GM19467 (cell line): ENCODE results near the gene ING5.
A peak's percentile ranks its signal among the peaks of the same experiment; 100 is the strongest.
"Not testable (repeated sequence)": the region's sequence is repeated elsewhere in the genome, so short reads cannot be mapped to it uniquely, and the experiment has no call there.

ENCODE experiments used
- ATAC-seq: cut with Tn5 transposase; IDR thresholded peaks from one replicate; pipeline ENCODE4 v1.9.1; 2021; ENCODE audit warnings: mild to moderate bottlenecking, moderate library complexity; ENCODE audit not compliant: unreplicated experiment

ING5 gene

GRCh38 chr2:241703032-241703604 lies 1.3 kb downstream of the ING5 start:
- ATAC-seq, result no peak

- no peak for ATAC-seq
Measured at GRCh38 chr2:241706537-241706936, 4.7 kb downstream of the ING5 start.

GRCh38 chr2:241708879-241709278 lies 7.0 kb downstream of the ING5 start:
- no peak for ATAC-seq

DNA sequence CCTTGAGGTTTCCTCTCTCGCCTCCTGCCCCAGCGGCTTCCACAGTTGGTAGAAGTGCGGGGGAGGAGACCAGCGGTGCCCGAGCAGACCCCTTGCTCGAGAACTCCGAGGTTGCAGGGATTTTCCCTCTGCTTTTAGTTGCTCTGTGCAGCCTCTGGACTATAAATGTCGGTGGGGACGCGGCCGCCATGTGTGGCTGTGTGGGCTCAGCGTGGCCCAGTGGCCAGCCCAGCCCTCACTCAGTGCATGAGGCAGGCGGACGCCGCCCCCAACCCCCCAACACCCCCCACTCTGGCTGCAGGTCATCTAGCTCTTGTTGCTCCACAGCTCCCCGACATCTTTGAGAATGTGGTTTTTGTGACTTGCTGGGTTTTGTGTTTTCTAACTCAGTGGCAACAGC lies 17.3 kb downstream of the ING5 start:
- ATAC-seq, result no peak

DNA sequence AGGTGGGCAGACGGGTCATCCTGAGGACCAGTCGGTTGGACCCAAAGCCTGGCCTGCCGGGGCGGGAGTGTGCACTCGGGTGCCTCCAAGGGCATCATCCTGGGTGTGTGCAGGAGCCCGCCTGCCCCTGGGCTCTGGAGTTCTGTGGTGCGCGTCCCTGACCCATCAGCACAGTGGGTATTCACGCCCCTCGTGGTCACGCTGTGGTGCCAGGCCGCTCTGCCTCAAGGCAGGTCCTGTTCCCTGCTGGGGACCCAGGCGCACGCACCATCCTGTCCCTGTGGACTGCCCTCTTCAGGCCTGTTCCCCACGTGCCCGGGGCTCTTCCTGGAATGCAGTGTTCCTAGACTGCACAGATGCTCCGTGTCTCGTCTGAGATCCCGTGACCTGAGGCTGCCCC lies 18.3 kb downstream of the ING5 start:
- no peak for ATAC-seq

- ATAC-seq, result no peak
Measured at GRCh38 chr2:241720560-241720959, 18.7 kb downstream of the ING5 start.

- ATAC-seq, result no peak
Measured at GRCh38 chr2:241721852-241722251, 20.0 kb downstream of the ING5 start.

DNA sequence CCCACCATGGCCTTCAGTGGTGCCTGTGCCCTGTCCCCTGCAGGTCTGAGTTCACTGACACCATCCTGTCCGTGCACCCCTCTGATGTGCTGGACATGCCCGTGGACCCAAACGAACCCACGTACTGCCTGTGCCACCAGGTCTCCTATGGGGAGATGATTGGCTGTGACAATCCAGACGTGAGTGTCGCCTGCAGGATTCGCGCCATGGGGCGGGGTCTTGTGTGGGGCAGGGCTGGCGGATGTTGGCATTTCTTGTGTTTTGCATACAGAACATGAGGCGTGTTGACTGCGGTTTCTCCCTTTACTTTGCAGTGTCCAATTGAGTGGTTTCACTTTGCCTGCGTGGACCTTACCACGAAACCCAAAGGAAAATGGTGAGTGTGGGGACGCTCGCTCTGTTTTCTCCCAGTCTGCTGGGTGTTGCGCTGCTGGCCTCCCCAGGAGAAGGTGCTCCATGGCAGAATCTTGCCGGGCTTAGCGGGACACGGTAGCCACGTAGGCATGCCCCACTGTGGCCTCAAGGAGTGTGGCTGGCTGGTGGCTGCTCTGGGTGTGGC lies 21.1 kb downstream of the ING5 start:
- no peak for ATAC-seq

DNA sequence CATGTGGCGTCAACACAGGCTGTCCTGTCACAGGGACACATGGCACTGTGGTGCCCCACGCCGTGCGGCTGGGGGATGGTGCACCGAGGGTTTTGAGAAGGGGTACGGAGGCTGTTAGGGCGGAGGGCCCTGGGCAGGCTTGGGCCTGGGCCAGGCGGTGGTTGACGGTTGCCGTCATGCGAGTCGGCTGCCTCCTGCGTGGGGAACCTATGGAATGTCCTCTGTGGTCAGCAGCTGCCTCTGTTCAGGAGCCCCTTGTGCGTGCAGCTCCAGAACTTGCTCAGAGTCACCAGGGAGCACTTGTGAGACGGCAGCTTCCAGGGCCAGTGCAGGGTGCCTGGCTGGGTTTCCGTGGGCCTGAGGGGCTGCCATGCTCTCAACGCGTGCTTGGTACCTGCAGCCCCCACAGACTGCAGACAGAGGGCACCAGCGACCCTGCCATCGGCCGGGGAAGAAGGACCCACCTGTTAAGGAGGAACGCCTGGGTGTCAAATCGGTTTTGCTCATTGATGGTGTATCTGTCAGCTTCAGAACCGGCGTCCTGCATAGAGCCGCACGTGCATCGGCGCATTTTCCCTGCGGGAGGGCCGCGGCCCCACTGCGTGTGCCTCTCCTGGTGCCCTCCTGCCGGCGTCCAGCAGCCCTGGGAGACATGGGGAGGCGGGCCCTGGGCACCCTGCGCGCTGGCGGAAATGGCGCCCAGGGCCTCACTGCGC lies 22.6 kb downstream of the ING5 start:
- no peak for ATAC-seq

- ATAC-seq, result no peak
Measured at GRCh38 chr2:241724975-241725870, 23.4 kb downstream of the ING5 start.

GRCh38 chr2:241726459-241726858 lies 24.6 kb downstream of the ING5 start:
- no peak for ATAC-seq

DNA sequence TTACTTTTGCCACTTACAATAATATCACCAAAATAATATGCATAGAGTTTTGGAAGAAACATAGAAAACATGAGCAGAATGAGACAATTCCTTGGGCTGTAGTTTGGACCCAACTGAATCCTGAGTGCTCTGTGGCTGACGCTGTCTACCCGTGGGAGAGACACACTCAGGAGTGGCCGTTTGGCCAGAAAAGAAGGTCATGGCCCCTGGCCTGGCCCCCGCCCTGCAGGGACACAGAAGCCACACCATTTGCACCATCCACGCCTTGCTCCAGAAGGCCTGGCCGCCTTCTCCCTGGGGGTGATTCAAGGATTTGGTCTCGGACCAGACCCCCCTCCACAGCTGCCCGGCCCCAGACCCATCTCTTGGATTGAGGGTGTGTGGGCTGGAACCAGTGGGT lies 26.2 kb downstream of the ING5 start:
- no peak for ATAC-seq

- ATAC-seq, result no peak
Measured at GRCh38 chr2:241728627-241729026, 26.8 kb downstream of the ING5 start.

- no peak for ATAC-seq
Measured at GRCh38 chr2:241729868-241730267, 28.0 kb downstream of the ING5 start.

- no peak for ATAC-seq
Measured at GRCh38 chr2:241730671-241731293, 28.9 kb downstream of the ING5 start.

- ATAC-seq, result not testable (repeated sequence)
Measured at GRCh38 chr2:241732513-241733186, 30.8 kb downstream of the ING5 start.

DNA sequence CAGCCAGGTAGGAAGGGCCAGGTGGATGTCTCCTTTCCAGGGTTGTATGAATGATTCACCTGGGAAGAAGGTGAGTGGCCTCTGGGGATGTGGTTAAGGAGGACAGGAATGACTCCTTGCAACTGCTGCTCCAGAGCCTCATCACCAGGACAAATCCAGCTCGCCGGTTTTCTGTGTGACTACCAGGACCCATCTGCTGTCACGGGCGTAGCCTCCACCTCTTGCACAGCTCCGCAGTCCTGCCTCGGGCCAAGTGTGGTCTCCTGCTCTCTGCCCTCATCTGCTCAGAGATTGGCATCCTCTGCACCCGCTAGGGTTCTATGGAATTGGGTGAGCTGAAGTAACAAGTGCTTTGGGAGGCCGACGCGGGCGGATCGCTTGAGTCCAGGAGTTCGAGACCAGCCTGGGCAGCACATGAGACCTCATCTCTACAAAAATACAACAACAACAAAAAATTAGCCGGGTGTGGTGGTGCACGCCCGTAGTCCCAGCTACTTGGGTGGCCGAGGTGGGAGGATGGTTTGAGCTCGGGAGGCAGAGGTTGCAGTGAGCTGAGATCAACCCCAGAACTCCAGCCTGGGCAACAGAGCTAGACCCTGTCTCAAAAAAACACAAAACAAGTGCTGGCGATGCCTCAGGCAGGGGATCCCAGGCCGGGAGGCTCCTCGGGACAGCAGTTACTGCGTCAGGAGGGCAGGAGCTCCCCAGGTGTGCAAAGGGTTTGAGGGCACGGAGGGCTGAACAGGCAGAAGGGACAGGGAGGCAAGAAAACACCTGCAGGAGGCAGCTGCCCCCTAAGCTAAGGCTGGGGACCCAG lies 31.8 kb downstream of the ING5 start:
- ATAC-seq, result no peak

- ATAC-seq, result peak; percentile 33
Measured at GRCh38 chr2:241734208-241734466, 32.3 kb downstream of the ING5 start.

DNA sequence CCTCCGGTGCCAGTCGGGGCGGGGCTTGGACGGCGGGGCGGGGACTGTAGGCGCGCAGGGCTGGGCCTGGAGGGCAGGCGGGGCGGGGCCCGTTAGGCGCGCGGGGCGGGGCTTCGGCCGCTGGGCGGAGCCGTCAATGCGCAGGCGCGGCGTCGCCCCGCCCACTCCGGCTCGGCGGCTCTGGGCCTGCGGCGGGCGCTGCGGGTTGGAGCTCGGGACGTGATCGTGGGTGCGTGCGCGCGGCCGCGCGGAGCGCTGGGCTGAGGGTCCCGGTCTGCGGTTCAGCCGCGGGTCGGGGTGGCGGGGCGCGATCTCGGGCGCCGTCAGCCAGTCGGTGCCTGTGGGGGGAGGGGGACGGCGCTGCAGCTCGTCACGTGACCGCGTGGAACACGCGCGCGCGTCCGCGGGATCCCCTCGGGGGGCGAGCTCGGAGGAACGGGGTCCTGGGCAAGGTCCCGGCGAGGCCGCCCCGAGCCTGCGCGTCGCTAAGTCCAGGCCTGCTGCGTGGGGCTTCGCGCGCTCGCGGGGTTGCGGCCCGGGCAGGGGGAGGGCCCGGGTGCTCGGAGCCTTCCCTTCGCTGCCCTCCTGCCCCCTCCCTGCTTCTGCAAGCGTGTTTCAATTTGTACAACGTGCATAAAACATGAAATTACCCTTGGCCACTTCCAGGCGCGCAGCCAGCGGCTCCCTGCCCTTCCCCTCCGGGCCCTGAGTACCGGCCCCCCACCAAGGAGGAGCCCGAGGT lies 32.8 kb downstream of the ING5 start, which contains the start of gene D2HGDH:
TSS of gene D2HGDH (plus strand) at position 164 of the 742 bp plus-strand sequence. CDS start 595 bp downstream, outside the sequence.
- peak; percentile 65 for ATAC-seq
